Lower leg skin (tissue), 3 donors: ENCODE results near the gene PTPA.

Source experiments
- CTCF ChIP-seq, 3 donors: fragments of 450-650 bp; IDR thresholded peaks; one replicate each; pipeline ENCODE4 v1.5.1; 2016; ENCODE audit warnings: antibody characterized with exemption in 3 of 3, mild to moderate bottlenecking in 3 of 3, moderate library complexity in 2 of 3
- POLR2A ChIP-seq, 2 donors: fragments of 450-650 bp; IDR thresholded peaks; one replicate each; pipeline ENCODE4 v1.6.1; 2016 to 2017; ENCODE audit warnings: antibody characterized with exemption in 2 of 2, mild to moderate bottlenecking in 1 of 2, moderate library complexity in 1 of 2

GRCh38 chr9:129107651-129108050 lies 3.6 kb upstream of the PTPA start:
- TF ChIP-seq CTCF (IDR thresholded peaks at IDR 0.05), result no peak
- no peak for TF ChIP-seq POLR2A (IDR thresholded peaks at IDR 0.05)
